ENCODE measurements around the gene MAGEF1.

Gene MAGEF1

GRCh38 chr3:184719709-184720108 lies 7.8 kb upstream of the MAGEF1 start:
- DNase-seq = no peak

- no peak for DNase-seq
These were observed 6.6 kb upstream of the MAGEF1 start for GRCh38 chr3:184718431-184718830.

- no peak for DNase-seq
These were observed 5.6 kb upstream of the MAGEF1 start for GRCh38 chr3:184717399-184717983.

- peak; percentile 97 for DNase-seq
These were observed 4.9 kb upstream of the MAGEF1 start for GRCh38 chr3:184716622-184717398.

DNA sequence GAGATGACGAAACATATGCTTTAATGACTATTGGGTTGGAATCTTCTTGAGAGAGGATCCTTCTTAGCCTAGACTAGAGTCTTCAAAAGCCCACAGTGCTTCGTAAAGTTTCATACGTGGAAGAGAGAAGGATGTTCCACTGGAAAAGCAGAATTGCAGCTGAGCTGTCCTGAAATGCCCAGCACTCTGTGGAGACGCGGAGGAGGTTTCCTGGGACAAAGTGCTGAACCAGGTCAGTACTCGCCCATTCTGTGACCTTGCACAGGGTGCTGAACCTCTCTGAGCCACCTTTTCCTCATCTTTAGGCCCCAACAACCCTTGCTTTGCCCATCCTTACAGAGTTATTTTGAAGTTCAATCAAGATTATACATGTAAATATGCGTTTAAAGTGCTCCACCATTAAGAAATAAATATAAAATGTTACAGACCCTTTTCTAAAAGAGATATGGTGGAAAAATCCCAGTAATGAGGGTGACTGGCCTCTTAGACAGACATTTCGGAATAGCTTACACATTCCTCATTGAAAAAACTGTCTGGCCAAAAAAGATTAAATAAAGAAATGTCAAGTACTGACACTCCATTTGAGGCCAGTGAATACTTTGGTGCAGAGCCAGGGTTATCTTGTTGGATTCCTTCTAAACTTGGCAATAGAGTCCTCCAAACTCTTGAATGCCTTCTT lies 4.2 kb upstream of the MAGEF1 start:
- DNase-seq = no peak

GRCh38 chr3:184713521-184713920 lies 1.7 kb upstream of the MAGEF1 start:
- no peak for DNase-seq

DNA sequence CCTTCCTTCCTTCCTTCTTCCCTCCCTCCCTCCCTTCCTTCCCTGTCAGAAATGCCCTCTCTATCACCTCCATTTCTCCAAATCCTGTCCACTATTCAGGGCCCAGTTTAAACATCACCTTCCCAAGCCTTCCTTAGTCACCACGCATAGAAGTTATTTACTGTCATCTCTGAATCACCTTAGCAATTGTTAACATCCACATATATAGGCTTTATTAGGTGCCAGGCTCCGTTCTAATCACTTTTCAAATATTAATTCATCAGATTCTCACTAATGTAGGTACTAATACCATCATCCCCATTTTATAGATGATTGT lies 1.1 kb upstream of the MAGEF1 start:
- no peak for DNase-seq

DNA sequence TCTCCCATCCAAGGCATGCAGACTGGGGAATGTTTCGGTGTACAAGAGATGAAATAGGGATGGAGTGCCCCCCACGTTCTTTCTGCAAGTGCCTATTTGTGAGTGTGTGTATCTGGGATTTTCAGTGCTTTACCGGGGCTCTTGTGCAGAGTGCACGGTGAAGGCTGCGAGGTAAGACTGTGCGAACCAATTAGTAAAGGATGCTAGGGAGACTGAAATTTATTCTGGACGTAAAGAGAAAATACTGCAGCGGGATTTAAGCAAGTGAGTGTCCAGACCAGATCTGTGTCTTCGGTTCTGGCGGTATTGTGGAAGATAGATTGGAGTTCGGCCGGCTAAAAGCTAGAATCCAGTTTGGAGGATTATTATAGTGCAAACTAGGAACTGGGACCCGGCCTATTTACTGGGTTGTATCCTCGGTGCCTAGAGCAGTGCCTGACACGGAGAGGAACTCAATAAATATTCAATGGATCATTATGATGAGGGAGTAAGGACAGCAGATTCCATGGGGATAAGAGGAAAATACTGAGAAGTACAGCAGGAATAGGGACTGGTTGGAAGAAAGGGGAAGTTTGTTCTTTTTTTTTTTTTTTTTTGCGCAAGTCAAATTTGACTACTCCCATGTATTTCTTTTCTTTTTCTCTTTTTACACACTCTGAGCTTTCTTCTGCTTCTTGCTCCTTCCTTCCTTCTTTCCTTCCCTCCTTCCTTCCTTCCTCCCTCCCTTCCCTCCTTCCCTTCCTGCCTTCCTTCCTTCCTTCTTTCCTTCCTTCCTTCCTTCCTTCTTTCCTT lies 580 bp upstream of the MAGEF1 start:
- no peak for DNase-seq

DNA sequence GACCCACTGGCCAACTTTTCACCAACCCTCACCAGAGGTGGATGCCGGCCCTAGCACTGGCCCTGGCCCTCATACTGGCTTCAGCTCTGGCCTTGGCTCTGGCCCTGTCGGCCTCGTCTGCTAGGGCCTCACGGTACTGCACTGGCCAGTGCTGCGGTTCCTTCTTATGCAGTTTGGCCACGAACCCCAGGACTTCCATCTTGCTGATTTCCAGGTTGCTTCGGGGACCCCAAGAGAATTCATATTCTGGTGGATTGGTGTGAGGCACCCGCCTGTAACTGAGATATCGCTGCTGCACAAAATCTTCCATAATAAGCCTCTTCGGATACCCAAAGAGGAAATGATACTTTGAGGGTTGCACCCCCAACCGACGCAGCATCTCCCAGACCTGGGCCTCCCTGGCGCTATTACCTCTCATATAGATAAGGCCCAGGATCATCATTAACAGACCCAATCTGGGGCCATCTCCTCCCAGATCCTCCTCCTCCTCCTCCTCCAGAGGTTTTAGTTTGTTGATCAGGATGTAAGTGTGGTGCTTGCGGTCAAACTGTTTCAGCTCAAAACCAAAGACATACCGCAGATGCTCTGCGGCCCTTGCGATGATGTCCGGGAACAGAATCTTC lies 883 bp downstream of the MAGEF1 start:
- DNase-seq = peak; percentile 35

DNA sequence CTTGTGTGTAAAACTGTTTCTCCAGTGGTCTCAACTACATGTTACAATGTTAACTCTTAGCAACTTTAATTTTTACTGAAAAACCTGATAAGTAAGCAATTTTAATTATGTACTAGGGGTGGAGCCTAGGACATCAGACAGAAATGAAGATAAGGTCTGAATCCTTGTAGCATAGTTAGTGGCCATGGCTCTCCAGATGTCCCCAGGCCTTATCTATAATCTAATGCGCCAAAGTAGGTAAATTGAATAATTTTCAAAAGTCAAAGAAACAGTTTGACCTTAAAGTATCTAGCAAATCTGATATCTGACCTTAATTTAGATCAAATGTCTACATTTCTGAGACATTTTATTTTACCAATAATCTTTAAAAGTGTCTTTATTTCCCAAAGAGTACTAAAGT lies 8.2 kb downstream of the MAGEF1 start:
- no peak for DNase-seq

- no peak for DNase-seq
These were observed 11.1 kb downstream of the MAGEF1 start for GRCh38 chr3:184700759-184701158.

DNA sequence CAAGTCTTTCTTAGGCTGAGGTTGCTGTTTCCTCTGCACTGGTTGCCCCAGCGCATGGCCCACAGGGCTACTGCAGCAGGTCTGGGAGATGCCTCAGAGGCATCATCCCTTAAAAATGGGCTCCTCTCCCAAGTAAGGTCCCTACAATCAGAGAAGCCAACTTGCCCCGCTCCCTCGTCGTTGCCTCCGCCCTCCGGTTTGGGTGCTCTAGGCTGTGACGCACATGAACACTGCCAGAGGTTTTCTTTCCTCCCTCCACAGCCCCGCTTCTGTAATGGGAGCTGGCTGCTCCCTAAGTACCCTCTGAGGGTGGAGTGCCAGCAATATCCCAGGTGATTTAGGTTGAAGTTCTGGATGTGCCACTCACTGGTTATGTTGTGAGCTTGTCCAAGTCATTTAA lies 14.0 kb downstream of the MAGEF1 start:
- DNase-seq = no peak

DNA sequence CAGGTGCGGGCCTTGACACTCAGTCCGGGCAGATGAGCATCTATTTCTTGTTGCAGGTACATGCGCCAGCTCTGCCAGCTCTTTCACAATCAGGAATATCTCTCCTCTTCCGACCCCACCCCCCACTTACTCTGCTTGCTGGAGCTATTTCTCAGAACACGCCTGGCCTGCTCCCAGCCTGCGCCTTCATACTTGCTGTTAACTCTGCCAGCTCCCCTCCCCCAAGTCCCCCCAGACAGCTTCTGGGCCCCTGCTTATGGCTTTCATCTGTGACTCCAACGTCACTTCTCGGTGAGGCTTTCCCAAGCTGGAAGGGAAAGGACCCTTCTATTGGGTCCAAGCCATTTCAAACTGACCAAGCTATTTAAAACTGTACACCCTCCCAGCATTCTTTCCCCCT lies 15.2 kb downstream of the MAGEF1 start:
- no peak for DNase-seq

DNA sequence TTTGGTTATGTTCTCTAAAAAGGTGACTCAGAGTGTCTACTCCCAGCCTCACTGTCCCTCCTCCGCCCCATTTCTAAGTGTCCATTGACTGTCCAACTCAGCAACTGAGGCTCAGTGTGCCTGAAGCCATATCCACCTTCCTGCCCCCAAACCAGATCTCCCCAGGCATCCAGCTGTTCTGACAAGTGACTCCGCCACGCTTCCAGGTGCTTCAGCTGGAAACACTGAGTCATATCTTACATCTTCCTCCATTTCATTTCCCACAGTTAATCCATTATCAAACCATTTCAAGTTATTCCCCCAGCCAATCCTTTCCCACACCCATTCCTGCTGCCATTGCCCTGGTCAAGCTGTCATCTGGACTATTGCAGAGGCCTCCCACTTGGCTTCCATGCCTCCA lies 17.1 kb downstream of the MAGEF1 start:
- no peak for DNase-seq

DNA sequence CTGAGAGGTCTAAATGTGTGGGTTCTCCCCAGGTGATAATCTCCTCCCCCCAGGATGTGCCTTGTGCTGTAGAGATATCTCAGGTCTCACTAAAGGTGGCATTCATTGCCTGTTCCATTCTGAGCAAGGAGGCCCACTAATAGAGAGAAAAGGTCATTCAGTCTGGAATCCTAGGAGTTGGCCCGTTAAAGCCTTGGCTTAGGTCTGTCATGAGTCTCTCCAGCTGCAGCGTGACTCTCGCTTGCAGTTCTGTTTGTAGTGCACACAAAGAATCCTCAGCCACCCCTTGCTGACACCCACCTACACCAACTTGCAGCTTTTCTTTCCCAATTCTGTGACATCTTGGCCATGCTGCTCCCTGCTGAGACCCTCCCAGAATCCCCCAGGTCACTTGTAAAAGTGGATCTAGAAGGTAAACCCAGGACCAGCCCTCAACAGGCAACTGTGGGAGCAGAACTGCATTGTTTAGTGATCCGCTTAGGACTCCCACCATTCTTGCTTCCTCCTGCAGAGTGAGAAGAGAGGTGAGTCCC lies 17.7 kb downstream of the MAGEF1 start:
- DNase-seq = no peak

DNA sequence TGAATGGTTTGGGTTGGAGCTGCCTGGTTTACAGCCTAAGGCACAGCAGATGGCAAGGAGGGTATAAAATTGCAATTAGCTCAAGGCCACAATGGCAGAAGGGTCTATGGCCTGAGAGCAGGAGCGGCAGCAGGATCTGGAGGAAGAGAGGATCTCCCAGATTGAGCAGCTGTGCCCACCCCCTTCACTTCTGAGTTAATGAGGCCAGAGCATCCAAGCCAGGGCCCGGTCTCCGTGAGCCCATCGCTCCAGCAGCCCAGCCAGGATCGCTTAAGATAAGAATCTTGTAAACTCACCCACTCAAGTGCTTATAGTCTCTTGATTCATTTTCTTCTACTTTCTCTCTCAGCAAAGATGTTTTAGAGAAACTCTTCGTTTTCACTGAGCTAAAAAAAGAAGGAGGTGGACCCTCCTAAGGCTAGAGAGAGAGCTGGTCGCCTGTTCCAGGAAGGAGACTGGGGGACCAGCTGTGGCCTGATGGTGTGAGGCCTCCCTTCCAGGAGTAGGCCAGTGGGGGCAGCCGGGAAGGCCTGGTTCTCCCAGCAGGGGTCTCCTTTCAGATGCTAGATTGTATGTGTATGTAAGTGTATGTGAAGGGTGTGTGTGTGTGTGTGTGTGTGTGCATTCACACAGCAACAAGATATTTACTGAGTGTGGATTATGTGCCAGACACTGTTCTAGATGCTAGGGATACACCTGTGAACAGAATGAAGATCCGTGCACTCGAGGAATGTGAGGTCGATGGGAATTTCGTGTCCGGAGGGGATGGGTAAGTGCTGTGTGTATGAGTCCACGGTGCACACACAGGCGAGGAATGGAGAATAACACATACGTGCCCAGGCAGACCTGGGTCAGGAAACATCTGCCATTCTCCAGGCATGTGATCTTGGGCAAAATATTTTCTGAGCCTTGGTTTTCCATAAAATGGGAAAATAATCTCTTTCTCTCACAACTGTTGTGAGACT lies 18.6 kb downstream of the MAGEF1 start:
- no peak for DNase-seq

DNA sequence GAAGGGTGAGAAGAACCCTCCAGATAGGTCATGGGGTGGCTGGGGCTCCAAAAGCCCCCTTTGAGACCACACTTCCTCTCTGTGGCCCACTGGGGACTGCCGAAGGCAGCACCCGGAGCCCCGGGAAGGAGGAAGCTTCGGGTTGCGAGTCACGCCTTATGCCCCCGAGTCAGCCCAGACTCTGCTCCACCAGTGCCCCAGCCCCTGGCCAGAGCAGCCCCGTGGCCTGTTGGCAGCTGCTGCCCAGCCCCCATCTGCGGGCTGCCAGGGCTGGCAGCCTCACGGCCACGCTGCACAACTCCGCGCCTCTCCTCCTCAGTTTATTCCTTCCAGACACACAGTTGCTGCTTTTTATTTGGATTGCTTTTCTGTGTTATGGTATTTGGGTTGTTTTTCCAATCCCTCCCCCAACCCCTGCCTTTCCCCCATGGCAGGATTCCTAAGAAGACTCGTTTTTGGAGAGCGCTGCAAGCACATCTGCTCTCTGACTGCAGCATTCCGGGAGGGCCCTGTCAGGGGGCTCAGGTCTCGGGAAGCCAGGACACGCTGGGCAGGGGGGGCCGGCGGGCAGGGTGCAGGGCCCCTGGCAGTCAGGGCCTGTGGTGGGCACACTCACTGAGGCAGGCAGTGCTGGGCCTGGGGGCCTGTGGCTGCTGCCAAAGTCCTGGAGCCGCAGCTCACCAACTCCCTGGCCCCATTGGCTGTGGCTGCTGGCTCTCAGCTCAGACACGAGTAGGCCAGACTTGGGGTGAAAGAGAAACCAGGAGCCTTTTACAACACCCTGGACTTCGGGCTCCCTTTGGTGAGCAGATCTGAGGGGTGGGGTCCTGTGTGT lies 20.2 kb downstream of the MAGEF1 start:
- DNase-seq = no peak

DNA sequence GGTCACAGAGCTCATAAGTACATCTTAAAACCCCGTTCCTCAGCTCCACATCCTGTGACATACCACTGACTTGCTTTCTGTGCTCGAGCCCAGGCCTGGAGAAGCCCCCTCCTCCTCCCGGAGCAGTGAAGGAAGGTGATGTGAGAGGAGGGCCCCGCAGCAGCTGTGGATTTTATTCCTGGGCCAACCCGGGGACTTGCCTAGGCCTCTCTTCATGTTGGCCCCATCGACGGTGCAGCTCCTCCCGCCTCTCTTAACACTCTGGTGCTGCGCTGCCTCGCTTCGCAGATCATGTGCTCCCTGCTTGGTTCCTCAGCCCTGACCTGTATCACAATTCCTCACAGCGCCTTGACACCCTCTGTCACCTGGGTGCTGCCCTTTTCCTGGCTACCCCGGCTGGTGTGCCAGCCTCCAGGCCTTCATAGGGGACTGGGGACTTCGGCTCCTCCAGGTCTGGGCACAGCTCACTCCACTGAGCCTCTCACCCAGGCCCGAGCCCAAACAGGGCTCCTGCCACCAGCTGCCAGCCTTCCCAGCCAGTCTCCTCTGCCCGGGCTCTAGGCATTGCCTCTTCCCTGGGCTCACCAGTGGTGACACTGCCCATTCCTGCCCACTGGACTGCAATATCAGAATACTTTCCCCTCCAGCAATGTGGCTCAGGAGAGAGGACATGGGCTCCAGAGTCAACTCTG lies 21.5 kb downstream of the MAGEF1 start:
- DNase-seq = no peak

DNA sequence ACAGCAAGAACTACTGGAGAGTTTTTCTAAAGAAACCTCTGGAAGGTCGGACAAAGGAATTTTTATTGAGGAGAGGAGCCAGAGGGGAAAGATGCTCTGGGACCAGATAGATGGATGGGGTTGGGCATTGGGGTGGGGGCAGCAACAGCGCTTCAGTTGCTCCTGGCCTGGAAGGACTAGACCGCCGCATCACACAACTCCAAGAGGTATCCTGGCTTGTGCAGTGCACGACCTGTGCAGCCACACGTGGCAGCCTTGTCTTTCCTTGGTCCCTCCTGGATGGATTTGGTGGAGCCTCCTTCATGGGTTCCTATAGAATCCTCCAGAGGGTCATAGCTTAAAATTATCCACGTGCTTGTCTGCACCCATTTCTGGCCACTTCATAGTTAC lies 23.0 kb downstream of the MAGEF1 start:
- no peak for DNase-seq

DNA sequence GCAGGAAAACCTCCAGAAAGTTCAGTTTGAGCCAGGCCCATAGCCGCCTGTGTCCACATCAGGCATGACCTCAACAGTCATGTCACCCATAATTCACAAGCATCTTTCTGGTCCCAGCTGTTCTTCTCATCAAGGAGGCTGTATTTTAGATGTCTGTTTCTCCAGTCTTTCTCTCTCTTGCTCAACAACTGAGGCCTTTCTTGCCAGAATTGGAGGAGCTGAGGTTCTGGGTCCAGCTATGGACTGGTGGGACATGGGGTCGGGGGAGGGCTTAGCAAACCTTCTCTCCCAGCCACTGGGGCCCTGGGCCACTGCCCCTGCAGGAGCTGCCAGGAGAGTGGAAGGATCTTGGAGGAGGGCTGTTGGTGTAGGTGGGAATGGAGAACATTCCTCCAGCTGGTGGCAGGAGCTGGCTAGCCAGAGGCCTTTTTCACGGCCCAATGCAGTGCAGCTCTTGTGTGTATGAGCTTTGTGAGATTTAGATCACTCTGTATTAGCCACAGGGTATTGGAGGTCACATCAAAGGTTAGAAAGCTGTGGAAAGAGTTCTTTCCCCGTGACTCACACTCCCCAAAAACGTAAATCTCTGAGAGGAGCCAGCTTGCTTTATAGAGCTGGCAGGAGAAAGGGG lies 23.5 kb downstream of the MAGEF1 start:
- no peak for DNase-seq

Data from NCI-H1105 treated with DMSO at 0.1 percent for 48 hours (cell line).